GM21825 (cell line): Measurements from ENCODE around the gene DISC1.
"Not testable (repeated sequence)": the region's sequence is repeated elsewhere in the genome, so short reads cannot be mapped to it uniquely, and the experiment has no call there.

Source experiments
- ATAC-seq: cut with Tn5 transposase; IDR thresholded peaks from one replicate; pipeline ENCODE4 v1.9.1; 2021; ENCODE audit warnings: mild to moderate bottlenecking, moderate library complexity; ENCODE audit not compliant: unreplicated experiment

The DISC1 gene

DNA sequence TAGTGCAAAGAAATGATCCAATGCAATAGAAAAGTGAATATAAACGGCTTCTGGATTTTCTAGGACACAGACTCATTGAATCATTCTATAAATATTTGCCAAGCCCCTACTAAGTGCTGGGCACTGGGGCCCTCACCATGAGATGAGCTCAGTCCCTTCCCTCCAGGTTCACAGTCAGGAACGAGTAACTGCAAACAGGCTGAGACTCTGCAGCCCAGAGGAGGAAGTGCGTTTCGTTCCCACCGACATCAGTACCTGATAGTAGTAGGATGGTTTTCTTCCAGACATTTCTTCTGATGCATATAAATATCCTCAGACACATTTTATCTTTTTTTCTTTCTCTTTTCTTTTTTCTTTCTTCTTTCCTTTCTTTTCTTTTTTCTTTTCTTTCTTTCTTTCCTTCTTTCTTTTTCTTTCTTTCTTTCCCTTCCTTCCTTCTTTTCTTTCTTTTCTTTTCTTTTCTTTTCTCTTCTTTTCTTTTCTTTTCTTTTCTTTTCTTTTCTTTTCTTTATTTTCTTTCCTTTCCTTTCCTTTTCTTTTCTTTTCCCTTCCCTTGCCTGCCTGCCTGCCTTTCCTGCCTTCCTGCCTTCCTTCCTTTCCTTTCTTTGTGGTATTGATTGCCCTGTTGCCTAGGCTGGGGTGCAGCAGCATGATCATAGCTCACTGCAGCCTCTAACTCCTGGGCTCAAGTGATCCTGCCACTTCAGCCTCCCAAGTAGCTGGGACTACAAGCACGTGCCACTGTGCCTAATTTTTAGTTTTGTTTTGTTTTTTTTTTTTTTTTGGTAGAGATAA is 135.4 kb downstream of the DISC1 start:
- ATAC-seq: no peak

GRCh38 chr1:231763456-231763855 is 136.9 kb downstream of the DISC1 start:
- no peak for ATAC-seq

DNA sequence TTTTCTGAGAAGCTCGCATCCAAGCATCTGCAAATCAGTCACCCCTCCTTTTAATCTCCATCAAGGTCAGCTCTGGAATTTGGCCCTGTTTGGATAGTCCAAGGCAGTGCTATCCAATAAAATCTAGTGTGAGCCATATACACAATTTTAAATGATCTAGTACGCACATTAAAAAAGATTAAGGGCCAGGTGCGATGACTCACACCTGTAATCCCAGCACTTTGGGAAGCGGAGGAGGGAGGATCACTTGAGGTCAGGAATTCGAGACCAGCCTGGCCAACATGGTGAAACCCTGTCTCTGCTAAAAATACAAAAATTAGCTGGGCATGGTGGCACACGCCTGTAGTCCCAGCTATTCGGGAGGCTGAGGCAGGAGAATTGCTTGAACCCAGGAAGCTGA is 139.2 kb downstream of the DISC1 start:
- ATAC-seq: not testable (repeated sequence)

DNA sequence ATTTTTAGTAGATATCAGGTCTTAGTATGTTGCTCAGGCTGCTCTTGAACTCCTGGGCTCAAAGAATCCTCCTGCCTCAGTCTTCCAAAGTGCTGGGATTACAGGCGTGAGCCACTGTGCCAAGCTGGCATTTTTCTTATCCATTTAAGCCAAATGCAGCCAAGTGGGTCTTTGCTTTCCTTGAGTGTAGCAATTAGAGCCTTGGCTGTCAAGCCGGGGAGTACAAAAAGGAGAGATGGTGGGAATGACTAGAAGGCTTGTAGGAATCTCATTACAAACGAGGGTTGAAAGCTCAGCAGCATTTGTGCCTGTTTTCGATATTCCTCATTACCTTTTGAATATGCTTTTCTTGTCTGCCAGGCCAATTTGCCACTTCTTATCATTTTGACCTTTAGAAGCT is 140.9 kb downstream of the DISC1 start:
- ATAC-seq: no peak

DNA sequence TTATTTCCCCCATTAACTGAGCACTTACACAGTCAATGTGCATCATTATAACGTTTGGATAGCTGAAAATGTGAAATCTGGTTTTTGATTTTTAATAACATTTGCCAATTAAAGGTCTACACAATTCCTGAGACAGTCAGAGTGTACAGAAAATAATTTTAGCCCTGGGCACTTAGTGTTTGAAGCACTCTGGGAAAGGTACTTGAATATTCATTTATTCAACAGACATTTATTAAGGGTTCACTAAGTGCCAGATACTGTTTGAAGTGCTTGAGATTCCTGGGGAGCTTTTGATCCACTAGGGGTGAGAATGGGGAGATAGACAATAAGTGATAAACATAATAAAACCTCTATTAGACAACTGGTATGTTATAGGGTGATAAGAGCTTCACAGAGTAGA is 141.8 kb downstream of the DISC1 start:
- ATAC-seq: no peak

DNA sequence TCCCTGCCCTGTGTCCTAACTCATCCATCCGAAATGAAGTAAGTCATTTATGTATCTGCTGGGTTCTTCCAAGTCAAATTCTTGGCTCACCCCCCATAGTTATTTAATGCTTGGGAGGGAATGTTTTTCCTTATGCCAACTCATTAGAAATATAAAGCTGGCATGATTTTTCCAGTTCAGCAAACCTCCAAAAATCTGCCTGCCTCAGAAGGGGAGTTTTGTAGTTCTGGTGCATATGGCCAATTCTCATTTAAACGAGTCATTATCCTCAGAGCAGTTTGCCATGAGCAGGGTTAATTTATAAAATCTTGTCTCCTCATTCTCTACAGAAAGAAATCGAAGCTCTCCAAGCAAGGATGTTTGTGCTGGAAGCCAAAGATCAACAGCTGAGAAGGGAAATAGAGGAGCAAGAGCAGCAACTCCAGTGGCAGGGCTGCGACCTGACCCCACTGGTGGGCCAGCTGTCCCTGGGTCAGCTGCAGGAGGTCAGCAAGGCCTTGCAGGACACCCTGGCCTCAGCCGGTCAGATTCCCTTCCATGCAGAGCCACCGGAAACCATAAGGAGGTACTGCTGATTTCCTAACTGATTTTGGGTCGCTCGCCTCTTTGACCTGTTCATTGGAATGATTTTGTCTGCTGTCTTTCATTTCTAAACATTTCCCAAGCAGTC is 144.1 kb downstream of the DISC1 start:
- ATAC-seq: no peak

GRCh38 chr1:231774719-231775335 is 148.2 kb downstream of the DISC1 start:
- no peak for ATAC-seq

DNA sequence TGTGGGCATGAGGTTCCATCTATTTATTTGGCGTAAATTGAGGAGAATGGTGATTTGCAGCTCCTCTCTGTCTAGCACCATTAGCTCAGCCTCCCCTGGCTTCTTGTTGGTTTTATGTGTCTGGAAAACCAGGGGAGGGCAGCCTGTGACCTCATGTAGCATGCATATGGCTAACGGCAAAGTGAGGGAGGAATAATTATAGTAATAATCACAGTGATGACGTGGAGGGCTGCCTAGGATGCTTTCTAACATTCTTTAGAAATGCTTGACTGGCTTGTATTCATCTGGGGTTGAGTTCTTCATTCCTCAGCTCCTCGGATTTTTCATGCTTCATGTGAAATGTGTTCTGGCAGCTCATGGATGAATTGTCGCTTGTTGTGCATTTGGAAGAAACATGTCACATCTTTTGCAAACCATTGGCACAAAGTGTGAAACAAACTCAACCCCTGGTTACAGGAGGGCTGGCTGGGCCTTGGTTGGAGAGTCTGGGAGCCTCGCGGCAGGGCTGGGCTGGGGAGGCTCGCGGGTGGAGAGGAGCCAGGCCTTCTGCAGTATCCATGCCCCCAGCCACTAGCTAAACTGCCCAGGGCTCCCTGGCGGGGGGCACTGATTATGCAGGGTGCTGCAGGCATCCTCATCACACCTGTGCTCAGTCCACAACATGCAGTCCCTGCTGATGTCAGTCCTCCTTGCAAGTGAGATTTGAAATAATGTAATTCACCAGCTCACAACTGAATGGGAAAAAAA is 149.6 kb downstream of the DISC1 start:
- ATAC-seq: no peak

- ATAC-seq: no peak
Measured at GRCh38 chr1:231776757-231777062, 150.1 kb downstream of the DISC1 start.

DNA sequence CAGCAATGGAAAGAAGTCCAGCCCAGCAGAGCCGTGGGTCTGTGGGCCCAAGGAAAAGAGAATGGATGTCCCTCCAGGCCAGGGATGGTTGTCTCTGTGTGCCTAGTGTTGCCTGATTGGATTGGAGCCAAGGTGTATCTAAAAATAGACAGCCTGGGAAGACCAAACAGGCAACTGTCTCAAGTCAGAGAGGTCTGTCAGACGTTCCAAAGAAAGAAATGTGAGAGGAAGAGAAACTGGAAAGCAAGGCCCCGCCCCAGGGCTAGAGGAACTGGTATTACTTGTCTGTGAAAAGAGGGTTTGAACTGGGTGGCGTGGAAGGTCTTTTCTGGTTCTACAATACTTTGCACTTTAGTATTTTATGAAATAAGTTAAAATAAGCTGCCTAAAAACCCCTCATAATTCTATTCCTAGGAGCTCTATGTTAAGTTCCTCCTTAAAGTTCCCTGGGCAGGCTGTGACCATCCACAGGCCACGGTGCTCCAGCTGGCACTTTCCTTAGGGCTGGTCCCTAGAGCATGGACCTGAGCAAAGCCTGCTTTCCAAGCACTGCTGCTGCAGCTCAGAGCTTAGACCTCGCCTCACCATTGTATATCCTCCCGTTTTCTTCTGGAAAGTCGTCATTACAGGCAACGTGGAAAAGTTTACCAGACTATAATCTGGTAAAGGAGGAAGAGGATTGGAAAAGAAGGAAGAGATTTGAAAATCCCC is 151.6 kb downstream of the DISC1 start:
- no peak for ATAC-seq

GRCh38 chr1:231779081-231779480 is 152.5 kb downstream of the DISC1 start:
- ATAC-seq: no peak

DNA sequence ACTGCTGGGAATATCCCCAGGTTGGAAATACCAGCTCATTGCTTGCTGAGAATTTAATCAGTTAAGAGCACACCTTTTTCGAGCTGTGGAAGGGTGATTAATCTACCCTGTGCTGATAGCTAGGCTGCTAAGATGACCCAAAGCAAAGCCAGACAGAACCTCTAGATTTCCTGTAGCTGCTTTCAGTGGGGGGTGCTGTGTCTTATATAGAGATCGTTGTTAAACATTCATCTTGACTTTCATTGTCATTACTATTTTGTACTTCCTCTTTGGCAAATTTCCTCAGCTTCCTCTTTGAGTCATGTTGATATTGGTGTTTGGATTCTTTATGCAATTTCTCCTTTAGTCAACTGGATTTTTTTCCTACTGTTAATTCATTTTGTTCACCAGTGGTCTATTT is 155.3 kb downstream of the DISC1 start:
- no peak for ATAC-seq

DNA sequence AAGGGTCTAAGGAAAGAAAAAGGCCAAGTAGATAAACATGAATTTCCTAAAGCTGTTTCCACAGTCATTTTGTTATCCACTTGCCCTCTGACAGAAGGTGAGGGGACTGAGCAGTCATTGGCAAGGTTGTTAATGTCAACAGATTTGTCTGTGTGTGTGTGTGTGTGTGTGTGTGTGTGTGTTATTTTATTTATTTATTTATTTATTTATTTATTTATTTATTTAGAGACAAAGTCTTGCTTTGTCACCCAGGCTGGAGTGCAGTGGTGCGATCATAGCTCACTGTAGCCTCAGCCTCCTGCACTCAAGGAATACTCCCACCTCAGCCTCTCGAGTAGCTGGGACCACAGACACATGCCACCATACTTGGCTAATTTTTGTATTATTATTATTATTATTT is 158.5 kb downstream of the DISC1 start:
- ATAC-seq: not testable (repeated sequence)

GRCh38 chr1:231786126-231786525 is 159.5 kb downstream of the DISC1 start:
- ATAC-seq: no peak

DNA sequence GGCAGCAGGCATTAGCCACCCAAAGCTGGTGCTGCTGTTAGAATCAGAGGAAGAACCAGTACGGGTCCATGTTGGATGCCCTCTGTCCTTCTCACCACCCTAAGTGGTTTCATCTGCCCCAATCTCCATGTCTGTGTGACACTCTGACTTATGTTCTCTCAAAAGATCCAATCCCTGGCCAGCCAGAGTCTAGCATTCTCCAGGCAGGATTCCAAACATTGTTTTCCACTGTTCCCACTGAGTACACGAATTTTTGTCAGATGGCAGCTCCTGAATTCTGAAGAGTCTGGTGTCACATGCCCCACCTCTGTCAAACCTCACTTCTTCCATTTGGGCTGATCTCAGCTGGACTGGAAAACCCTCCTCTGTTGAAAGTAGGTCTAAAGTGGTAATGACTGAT is 166.0 kb downstream of the DISC1 start:
- no peak for ATAC-seq

- ATAC-seq: no peak
Measured at GRCh38 chr1:231793893-231794292, 167.3 kb downstream of the DISC1 start.

DNA sequence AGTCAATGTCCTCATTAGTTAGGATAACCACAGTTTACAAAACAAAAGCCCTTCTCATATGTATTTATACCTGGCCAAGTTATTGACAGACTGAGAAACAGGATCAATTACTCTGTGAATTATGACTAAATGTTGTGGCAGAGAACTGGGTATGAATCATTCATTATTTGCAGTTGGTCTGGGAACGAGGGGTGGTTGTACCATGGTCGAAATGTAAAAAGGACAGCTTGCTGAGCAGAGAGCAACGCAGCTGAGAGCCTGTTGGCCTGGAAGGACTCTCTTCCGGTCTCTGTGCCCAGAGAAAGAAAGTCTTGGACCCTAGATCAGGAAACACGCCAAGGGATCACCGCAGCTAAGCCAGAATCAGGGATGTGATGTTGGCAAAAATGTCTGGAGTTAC is 169.6 kb downstream of the DISC1 start:
- ATAC-seq: no peak

DNA sequence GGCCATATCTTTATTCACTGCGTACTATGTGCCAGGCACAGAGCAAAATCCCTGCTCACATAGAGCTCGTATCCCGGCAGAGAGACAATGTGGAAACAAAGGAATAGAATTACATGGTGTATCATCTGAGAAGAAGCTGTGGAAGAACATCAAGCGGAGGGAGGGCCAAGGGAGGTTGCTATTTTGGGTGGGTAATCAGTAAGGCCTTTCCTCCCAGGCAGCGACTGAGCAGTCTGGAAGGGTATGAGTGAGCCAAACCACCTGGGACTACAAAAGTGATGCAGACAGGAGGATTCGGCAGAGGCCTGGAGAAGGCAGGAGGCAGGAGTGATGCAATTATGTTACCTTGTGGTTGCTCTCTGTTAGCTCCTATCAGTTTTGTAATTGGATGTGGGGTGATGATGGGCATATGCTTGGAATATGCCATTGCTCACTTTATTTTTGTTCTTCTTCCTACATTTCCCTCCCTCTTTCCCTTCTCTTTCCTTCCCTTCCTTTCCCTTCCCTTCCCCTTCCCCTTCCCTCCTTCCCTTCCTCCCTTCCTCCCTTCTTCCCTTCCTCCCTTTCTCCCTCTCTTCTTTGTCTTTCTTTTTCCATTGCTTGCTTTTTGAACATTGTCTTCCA is 172.9 kb downstream of the DISC1 start:
- no peak for ATAC-seq

GRCh38 chr1:231800108-231800507 is 173.5 kb downstream of the DISC1 start:
- ATAC-seq: no peak

DNA sequence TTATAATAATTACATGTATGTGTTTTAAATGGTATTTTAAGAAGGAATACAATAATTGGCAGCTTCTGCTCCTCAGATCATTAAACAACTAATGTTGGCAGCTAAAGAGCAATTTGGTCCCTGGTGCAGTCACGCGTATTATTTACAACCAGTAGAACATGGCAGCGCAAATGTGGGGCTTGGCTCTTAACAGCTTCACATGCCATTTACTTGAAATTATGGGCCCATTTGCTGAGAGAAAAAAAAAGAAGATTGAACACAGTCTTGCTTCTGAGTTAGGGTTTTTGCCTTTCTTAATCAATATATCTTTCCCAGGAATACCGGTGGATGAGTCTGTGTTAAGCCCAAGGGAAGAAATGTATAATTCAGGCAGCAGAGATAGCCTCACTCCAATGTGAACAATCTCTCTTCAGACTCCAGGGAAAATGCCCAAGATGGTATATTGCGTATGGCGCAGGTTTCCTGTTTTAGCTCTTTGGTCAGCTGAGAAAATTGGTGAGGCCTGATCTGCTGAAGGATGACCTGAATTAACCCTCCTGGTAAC is 174.5 kb downstream of the DISC1 start:
- ATAC-seq: no peak
